ENCODE data around the gene SLAMF9.

The SLAMF9 gene

GRCh38 chr1:159945483-159946241, 8.4 kb downstream of the SLAMF9 start, which contains the start of gene IGSF9:
Gene IGSF9, minus strand, starts transcription at chr1:159945613. Its CDS starts 2,159 bp downstream, at chr1:159943454.
- DNase-seq (ENCODE audit: low read depth) = no peak
- H3K4me3 ChIP-seq (ENCODE audit: low read depth, low read length) = no peak within 1 kb of the TSS
- no peak for TF ChIP-seq MYC (IDR thresholded peaks at IDR 0.05; ENCODE audit: low read depth, low read length)
- TF ChIP-seq POLR2A (IDR thresholded peaks at IDR 0.05; ENCODE audit: extremely low read depth, insufficient read length) = no peak
- no peak for TF ChIP-seq MAX (IDR thresholded peaks at IDR 0.05; ENCODE audit: low read depth, low read length)

GRCh38 chr1:159944623-159945455, 9.2 kb downstream of the SLAMF9 start:
- no peak for TF ChIP-seq POLR2A (IDR thresholded peaks at IDR 0.05; ENCODE audit: extremely low read depth, insufficient read length)
- no peak for DNase-seq (ENCODE audit: low read depth)
- no peak overlapping the region for H3K4me3 ChIP-seq (ENCODE audit: low read depth, low read length)

GRCh38 chr1:159943908-159944622, 10.0 kb downstream of the SLAMF9 start:
- TF ChIP-seq POLR2A (IDR thresholded peaks at IDR 0.05; ENCODE audit: extremely low read depth, insufficient read length) = no peak
- no peak for TF ChIP-seq MAX (IDR thresholded peaks at IDR 0.05; ENCODE audit: low read depth, low read length)
- TF ChIP-seq MYC (IDR thresholded peaks at IDR 0.05; ENCODE audit: low read depth, low read length) = no peak
- TF ChIP-seq CTCF (IDR thresholded peaks at IDR 0.05; ENCODE audit: low read depth, low read length) = no peak
- no peak for DNase-seq (ENCODE audit: low read depth)
- H3K4me3 ChIP-seq (ENCODE audit: low read depth, low read length) = no peak overlapping the region

GRCh38 chr1:159943278-159943640, 10.8 kb downstream of the SLAMF9 start:
- no peak for DNase-seq (ENCODE audit: low read depth)
- H3K4me3 ChIP-seq (ENCODE audit: low read depth, low read length) = no peak overlapping the region
- TF ChIP-seq MAX (IDR thresholded peaks at IDR 0.05; ENCODE audit: low read depth, low read length) = no peak
- TF ChIP-seq CTCF (IDR thresholded peaks at IDR 0.05; ENCODE audit: low read depth, low read length) = no peak
- no peak for TF ChIP-seq MYC (IDR thresholded peaks at IDR 0.05; ENCODE audit: low read depth, low read length)
- no peak for TF ChIP-seq POLR2A (IDR thresholded peaks at IDR 0.05; ENCODE audit: extremely low read depth, insufficient read length)

GRCh38 chr1:159942632-159943277, 11.3 kb downstream of the SLAMF9 start:
- no peak for DNase-seq (ENCODE audit: low read depth)
- TF ChIP-seq POLR2A (IDR thresholded peaks at IDR 0.05; ENCODE audit: extremely low read depth, insufficient read length) = no peak
- TF ChIP-seq CTCF (IDR thresholded peaks at IDR 0.05; ENCODE audit: low read depth, low read length) = no peak
- no peak for TF ChIP-seq MYC (IDR thresholded peaks at IDR 0.05; ENCODE audit: low read depth, low read length)
- no peak for TF ChIP-seq MAX (IDR thresholded peaks at IDR 0.05; ENCODE audit: low read depth, low read length)
- H3K4me3 ChIP-seq (ENCODE audit: low read depth, low read length) = no peak overlapping the region
